ENCODE results near the gene TOLLIP.

GRCh38 chr11:1267441-1268100, 41.9 kb downstream of the TOLLIP start:
- TF ChIP-seq, protein P1, sequence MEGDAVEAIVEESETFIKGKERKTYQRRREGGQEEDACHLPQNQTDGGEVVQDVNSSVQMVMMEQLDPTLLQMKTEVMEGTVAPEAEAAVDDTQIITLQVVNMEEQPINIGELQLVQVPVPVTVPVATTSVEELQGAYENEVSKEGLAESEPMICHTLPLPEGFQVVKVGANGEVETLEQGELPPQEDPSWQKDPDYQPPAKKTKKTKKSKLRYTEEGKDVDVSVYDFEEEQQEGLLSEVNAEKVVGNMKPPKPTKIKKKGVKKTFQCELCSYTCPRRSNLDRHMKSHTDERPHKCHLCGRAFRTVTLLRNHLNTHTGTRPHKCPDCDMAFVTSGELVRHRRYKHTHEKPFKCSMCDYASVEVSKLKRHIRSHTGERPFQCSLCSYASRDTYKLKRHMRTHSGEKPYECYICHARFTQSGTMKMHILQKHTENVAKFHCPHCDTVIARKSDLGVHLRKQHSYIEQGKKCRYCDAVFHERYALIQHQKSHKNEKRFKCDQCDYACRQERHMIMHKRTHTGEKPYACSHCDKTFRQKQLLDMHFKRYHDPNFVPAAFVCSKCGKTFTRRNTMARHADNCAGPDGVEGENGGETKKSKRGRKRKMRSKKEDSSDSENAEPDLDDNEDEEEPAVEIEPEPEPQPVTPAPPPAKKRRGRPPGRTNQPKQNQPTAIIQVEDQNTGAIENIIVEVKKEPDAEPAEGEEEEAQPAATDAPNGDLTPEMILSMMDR (IDR thresholded peaks at IDR 0.05; ENCODE audit: low read depth, low read length): no peak
- TF ChIP-seq POLR2A (IDR thresholded peaks at IDR 0.05; ENCODE audit: extremely low read depth, insufficient read length): no peak
- TF ChIP-seq, protein P2, sequence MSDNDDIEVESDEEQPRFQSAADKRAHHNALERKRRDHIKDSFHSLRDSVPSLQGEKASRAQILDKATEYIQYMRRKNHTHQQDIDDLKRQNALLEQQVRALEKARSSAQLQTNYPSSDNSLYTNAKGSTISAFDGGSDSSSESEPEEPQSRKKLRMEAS (IDR thresholded peaks at IDR 0.05; ENCODE audit: low read depth, low read length): no peak
